Thyroid gland (tissue), 4 donors: ENCODE data around the gene SPR.

Source experiments
- POLR2A ChIP-seq, 2 donors: fragments of 450-650 bp; IDR thresholded peaks; one replicate each; pipeline ENCODE4 v1.6.1; 2017; ENCODE audit warnings: antibody characterized with exemption in 2 of 2, mild to moderate bottlenecking in 2 of 2, moderate library complexity in 1 of 2
- TF ChIP-seq, protein P1 (sequence below), 6 experiments: fragments of 200-600 bp in 3 of 6; fragments of 450-650 bp in 3 of 6; sonication (generic) in 3 of 6; IDR thresholded peaks; one replicate each; pipeline ENCODE4 v1.5.1; 2016 to 2019; ENCODE audit warnings: antibody characterized with exemption in 6 of 6, mild to moderate bottlenecking in 2 of 6, inconsistent platforms in 1 of 6, moderate library complexity in 1 of 6

- TF ChIP-seq, protein P1, sequence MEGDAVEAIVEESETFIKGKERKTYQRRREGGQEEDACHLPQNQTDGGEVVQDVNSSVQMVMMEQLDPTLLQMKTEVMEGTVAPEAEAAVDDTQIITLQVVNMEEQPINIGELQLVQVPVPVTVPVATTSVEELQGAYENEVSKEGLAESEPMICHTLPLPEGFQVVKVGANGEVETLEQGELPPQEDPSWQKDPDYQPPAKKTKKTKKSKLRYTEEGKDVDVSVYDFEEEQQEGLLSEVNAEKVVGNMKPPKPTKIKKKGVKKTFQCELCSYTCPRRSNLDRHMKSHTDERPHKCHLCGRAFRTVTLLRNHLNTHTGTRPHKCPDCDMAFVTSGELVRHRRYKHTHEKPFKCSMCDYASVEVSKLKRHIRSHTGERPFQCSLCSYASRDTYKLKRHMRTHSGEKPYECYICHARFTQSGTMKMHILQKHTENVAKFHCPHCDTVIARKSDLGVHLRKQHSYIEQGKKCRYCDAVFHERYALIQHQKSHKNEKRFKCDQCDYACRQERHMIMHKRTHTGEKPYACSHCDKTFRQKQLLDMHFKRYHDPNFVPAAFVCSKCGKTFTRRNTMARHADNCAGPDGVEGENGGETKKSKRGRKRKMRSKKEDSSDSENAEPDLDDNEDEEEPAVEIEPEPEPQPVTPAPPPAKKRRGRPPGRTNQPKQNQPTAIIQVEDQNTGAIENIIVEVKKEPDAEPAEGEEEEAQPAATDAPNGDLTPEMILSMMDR (IDR thresholded peaks at IDR 0.05) = peak in 3 of 6 experiments; percentile 13 to 21 (median 17)
- TF ChIP-seq POLR2A (IDR thresholded peaks at IDR 0.05) = no peak
These were observed 47.7 kb downstream of the SPR start for GRCh38 chr2:72934683-72935610.
